ENCODE data around the gene SYTL1. TPM values are rescaled to one million over a fixed set of nuclear protein-coding genes. Genes with fewer than 3 reads are reported as not detected.
"Not testable (repeated sequence)": the region's sequence is repeated elsewhere in the genome, so short reads cannot be mapped to it uniquely, and the experiment has no call there.

Gene SYTL1
- total RNA-seq, 1 experiment from 2014 or later, result 0.63 TPM

- no peak for DNase-seq (ENCODE audit: low read depth)
Measured at GRCh38 chr1:27383039-27383605, 41.3 kb downstream of the SYTL1 start, which contains the start of gene CD164L2. TSS of gene CD164L2 (minus strand) at chr1:27383333. CDS start at chr1:27383239, 94 bp downstream.

- no peak for DNase-seq (ENCODE audit: low read depth)
Measured at GRCh38 chr1:27383661-27384060, 41.8 kb downstream of the SYTL1 start.

DNA sequence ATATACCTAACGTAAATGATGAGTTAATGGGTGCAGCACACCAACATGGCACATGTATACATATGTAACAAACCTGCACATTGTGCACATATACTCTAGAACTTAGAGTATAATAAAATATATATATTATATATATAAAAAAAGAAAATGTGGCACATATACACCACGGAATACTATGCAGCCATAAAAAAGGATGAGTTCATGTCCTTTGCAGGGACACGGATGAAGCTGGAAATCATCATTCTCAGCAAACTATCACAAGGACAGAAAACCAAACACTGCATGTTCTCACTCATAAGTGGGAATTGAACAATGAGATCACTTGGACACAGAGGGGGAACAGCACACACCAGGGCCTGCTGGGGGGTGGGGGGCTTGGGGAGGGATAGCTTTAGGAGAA, 43.0 kb downstream of the SYTL1 start:
- DNase-seq (ENCODE audit: low read depth), result not testable (repeated sequence)

- no peak for DNase-seq (ENCODE audit: low read depth)
Measured at GRCh38 chr1:27388337-27389005, 46.6 kb downstream of the SYTL1 start.

GRCh38 chr1:27391511-27392095, 49.8 kb downstream of the SYTL1 start:
- peak; percentile 56 for DNase-seq (ENCODE audit: low read depth)

DNA sequence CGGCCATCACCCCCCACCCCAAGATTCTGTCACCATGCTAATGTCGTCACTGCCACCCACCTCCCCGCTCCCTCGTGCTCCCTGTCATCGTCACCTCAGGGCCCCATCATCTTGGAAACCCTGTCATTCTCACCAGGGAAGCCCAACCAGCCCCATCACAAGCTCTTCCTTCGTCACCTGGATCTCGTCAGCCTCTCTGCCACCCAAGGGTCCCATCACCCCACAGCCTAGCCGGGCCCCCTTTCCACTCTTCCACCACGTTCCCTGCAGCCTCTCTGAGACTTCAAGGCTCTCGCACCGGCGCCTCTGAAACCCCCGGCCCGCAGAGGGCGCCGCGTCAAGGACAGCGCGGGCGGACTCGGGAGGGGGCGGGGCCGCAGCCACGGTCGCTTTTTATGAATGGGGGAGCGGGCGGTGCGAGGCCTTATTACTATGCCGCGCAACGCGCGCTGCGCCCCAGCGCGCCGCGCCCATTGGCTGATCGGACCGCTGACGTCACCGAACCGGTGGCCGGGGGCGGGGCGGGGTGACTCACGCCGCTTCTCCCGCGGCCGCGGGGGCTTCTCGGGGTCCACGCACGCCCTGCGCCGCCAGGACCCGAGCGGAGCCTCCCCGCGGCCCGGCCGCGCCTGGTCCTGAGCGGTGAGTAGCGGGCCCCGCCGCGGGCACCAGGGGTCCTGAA, 50.4 kb downstream of the SYTL1 start, which contains the start of gene GPR3:
GPR3 (plus strand) TSS at position 527 of the 682 bp plus-strand sequence. CDS start 1,177 bp downstream, outside the sequence.
- DNase-seq (ENCODE audit: low read depth), result peak; percentile 88

GRCh38 chr1:27392778-27393635, 51.2 kb downstream of the SYTL1 start:
- DNase-seq (ENCODE audit: low read depth), result no peak

DNA sequence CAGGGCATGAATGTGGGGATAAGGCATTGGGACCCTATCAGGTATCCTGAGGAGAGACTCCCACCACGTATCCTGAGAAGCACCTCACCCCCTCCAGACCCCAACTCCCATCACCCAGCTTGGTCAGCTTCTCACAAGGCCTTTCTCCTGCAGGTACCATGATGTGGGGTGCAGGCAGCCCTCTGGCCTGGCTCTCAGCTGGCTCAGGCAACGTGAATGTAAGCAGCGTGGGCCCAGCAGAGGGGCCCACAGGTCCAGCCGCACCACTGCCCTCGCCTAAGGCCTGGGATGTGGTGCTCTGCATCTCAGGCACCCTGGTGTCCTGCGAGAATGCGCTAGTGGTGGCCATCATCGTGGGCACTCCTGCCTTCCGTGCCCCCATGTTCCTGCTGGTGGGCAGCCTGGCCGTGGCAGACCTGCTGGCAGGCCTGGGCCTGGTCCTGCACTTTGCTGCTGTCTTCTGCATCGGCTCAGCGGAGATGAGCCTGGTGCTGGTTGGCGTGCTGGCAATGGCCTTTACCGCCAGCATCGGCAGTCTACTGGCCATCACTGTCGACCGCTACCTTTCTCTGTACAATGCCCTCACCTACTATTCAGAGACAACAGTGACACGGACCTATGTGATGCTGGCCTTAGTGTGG, 51.9 kb downstream of the SYTL1 start:
- no peak for DNase-seq (ENCODE audit: low read depth)

GRCh38 chr1:27394282-27394658, 52.4 kb downstream of the SYTL1 start:
- no peak for DNase-seq (ENCODE audit: low read depth)

DNA sequence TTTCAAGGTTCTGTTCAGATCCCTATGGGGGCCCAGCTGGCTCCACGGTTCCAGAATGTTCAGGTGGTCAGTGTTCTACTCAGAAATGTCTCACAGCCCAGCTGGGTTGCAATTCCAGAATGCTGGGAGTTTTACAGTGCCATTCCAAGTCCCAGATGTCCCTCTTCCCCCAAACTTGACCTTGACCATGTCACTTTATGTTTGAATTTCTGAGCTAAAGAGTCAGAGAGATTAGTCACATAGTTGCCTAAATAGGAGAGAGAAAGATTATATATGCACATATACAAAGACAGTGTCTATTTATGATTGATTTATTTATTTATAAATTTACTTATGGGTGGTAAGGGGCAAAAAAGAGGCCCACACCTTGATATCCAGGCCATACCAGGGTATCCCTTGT, 53.1 kb downstream of the SYTL1 start:
- DNase-seq (ENCODE audit: low read depth), result no peak

DNA sequence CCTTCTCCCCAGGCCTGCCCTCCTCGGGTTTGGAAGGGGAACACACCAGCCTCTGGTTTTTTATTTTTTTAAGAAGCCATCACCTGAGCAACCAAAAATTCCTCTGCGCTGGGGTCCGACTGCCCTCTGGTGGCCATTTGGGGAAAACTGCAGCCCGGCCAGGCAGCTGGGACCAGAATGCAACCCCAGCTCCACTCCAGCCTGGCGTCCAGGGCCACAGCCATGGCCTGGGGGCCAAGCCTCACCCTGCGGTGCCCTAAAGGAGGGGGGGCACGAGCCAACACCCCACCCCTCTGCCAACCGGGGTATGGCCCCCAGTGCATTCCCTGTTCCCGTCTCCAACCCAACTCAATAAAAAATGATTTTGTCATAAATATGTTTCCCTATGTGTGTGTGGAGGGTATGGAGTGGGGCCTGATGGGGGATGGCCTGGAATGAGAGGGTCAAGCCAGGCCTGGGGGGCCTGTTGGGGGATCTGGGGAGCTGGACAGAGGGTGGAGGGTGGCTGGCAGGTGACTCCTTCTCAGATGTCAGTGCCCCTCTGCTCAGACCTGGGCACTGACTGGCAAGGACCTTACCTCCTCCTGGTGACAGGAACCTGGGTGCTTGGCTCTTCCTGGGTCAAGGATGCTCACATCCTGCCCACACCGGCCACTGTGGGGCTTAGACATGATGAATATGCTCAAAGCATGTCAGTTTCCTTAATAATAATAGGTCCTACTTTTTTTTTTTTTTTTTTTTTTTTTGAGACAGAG, 53.8 kb downstream of the SYTL1 start:
- DNase-seq (ENCODE audit: low read depth), result peak; percentile 75

DNA sequence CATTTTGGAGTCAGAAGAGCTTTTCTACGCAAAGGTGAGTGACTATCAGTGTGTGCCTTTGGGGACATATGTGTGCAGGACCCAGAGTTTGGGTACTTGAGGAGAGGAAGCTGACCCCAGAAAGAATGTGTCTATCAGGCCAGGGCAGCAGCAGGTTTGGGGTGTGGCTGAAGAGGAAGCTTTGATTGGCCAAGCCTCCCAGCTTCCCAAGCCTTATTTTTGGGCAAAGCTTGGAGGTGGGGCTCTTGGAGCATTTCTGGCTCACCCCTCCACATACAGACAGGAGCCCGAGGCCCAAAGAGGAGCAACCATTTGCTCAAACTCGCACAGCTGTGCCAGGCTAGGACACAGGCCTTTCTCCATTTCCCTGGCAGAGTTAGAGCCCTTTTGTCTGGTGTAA, 55.3 kb downstream of the SYTL1 start:
- DNase-seq (ENCODE audit: low read depth), result no peak

GRCh38 chr1:27397749-27398148, 55.9 kb downstream of the SYTL1 start:
- DNase-seq (ENCODE audit: low read depth), result no peak

DNA sequence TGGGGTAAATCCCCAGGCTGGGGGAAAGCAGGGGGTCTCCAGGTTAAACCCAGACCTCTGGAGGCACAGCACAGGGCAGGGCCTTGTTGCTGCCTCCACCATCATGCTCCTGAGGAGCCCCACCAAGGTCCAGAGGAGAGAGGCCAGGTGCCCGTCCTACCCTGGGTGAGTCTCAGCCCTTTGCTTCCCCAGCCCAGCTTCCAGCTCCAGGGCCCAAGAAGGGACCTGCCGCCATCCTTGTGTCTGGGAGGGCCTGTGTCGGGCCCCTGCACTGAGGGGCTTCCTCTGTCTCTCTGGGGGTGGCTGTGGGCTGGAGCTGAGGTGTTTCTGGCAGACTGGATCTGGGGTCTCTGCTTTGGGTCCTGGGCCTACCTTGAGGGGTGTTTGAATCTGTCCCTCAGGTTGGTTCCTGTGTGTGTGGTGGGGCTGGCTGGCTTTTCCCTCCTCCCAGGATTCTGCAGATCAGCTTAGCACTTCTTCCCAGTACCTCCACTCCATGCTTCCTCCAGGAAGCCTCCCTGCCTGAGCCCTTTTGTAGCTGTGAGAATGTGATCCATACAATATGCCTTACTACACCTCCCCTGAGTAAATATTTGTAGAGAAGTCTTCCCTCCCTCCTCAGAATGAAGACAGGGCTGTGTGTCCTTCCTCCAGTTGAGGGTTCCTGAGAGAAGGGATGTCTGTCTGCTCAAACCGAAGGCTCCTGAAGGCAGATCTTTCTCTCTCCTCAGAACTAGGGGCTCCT, 56.8 kb downstream of the SYTL1 start:
- DNase-seq (ENCODE audit: low read depth), result no peak

GRCh38 chr1:27399251-27400025, 57.6 kb downstream of the SYTL1 start:
- no peak for DNase-seq (ENCODE audit: low read depth)

DNA sequence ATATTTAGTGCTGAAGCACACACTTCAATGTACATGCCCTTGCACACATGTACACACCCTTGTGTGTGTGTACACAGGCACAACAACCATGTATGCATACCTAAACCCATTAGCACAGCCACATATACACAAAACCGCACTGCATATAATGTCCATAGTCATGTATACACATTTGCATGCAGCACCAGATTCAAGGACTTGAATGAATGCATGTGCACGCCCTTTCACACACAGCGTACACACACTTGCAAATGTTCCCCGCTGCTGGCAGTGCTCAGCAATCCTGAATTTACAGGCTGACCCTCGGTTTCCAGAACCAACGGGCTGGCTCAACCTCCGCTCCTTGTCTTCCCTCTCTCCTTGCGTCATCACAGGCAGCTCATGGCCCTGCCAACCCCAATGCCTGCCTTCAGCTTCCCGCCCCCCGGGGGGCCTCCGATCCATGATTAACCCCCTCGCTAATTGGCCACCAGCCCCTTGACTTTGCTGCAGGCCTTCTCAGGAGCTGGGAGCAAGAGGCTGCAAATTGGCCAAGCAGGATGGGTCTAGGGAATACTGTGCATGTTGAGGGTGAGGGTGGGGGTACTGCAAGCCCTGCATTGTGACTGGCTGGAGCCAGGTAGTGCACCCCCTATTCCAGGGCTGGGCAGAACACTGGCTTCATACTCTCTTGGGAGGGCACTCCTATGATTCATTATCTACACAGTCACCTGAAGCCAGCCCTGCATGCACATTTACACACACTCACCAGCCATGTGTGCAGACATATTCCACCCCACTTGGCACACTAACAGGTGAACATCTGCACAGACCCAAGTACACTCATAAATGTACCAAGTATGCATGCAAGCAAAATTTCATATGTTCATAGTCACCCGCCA, 58.5 kb downstream of the SYTL1 start:
- no peak for DNase-seq (ENCODE audit: low read depth)

DNA sequence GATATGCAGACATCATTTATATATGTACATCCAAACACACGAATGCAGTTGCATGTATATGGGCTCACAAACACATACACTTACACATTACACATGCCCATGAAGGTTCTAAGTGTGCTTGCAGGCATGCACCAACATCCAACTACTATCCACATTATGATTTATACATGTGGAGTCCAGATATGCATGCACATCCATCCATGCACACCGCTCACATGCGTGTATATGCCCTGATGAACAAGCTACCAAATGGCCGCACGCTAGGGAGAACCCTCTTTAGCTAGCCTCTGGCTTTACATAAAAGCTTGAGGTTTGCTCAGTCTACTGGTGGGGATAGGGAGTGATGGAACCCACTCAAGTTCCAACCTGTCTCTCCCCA, 59.1 kb downstream of the SYTL1 start:
- DNase-seq (ENCODE audit: low read depth), result no peak

DNA sequence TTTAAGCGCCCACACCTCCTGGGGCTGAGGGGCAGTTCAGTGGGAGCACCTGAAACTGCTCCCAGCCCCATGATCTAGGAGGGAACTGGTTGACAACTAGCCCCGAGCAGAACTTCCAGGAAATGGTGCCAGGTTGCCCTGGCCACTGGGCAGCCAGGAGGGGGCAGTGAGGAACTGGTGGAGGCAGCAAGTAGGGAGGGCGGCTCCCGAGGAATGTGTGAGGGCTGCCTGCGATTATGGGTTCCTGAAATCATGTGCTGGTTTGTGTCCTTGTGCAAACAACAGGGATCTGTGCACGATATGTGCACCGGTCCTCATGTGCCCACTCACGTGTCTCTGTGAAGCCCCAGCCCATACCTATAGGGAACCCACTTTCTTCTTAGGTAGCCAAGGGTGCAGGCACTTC, 60.5 kb downstream of the SYTL1 start:
- DNase-seq (ENCODE audit: low read depth), result peak; percentile 81

All from LHCN-M2 (cell line).